Gastrocnemius medialis (tissue), 4 donors: ENCODE measurements around the gene KRTAP4-8.
"Not testable (repeated sequence)": the region's sequence is repeated elsewhere in the genome, so short reads cannot be mapped to it uniquely, and the experiment has no call there.

Experiments used
- POLR2A ChIP-seq, 2 donors: fragments of 450-650 bp; IDR thresholded peaks; one replicate each; pipeline ENCODE4 v1.6.1; 2017; ENCODE audit warnings: antibody characterized with exemption in 2 of 2, mild to moderate bottlenecking in 2 of 2, moderate library complexity in 2 of 2
- TF ChIP-seq, protein P1 (sequence below), 5 experiments: fragments of 450-650 bp in 3 of 5; fragments of 200-600 bp in 2 of 5; sonication (generic) in 2 of 5; IDR thresholded peaks in 4 of 5; conservative IDR thresholded peaks in 1 of 5; 1 replicate in 4 of 5; 2 replicates in 1 of 5; pipeline ENCODE4 v1.5.1; 2016 to 2019; ENCODE audit warnings: antibody characterized with exemption in 5 of 5, mild to moderate bottlenecking in 3 of 5, moderate library complexity in 3 of 5

DNA sequence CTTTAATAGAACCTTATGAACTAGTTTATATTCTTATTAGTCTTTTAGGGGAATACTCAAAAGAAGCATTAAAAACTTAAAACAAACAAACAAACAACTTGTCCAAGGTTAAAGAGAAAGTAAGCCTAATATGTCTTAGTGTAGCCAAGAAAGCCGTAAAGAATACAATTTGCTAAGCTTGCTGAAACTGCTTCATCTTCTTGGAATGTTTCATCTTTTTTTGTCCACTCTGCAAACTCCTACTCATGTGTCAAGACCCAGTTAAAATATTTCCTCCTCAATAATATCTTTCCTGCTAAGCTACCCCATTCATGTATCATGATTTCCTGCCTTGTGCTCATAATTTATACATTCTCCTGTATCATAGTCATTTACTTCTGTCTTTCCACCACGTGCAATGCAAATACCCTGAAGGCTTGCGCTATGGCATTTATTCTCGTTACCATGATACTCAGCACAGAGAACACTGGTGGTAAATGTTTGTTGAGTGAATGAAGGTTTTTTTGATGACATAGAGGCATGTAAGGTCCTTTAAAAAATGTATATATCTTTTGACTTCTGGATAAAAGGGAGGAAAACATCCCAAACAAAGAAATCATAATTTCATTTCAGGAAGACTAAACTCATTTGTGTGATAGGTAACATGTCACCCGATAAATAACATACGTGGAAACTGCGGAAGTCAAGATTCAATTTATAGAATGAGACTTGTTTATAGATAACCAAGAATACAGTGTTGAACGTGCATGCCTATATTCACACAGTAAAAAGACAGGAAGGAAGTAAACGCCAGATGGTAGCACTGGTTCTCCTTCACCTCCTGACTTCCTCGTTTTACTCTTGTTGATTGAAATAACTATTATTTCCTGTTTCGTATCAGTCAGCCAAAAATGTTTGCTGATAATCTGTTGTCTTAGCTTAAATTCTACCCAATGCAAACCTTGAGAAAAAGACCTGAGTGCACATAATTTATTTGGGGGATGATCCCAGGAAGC lies 22.1 kb upstream of the KRTAP4-8 start:
- TF ChIP-seq, protein P1, sequence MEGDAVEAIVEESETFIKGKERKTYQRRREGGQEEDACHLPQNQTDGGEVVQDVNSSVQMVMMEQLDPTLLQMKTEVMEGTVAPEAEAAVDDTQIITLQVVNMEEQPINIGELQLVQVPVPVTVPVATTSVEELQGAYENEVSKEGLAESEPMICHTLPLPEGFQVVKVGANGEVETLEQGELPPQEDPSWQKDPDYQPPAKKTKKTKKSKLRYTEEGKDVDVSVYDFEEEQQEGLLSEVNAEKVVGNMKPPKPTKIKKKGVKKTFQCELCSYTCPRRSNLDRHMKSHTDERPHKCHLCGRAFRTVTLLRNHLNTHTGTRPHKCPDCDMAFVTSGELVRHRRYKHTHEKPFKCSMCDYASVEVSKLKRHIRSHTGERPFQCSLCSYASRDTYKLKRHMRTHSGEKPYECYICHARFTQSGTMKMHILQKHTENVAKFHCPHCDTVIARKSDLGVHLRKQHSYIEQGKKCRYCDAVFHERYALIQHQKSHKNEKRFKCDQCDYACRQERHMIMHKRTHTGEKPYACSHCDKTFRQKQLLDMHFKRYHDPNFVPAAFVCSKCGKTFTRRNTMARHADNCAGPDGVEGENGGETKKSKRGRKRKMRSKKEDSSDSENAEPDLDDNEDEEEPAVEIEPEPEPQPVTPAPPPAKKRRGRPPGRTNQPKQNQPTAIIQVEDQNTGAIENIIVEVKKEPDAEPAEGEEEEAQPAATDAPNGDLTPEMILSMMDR (IDR thresholded peaks at IDR 0.05 in 4 of 5, conservative IDR thresholded peaks at IDR 0.05 in 1 of 5), result not testable (repeated sequence)
- not testable (repeated sequence) for TF ChIP-seq POLR2A (IDR thresholded peaks at IDR 0.05)
